NT2/D1 (cell line): Measurements from ENCODE around the gene CENPL.

Experiments used
- SUZ12 ChIP-seq: IDR thresholded peaks from 2 replicates; pipeline ENCODE4 v1.6.1; 2011; ENCODE audit not compliant: insufficient read length, insufficient read depth; ENCODE audit errors: extremely low read depth
- YY1 ChIP-seq: IDR thresholded peaks from 2 replicates; pipeline ENCODE4 v1.6.1; 2011; ENCODE audit not compliant: insufficient read length, insufficient read depth
- ZNF274 ChIP-seq: IDR thresholded peaks from 2 replicates; pipeline ENCODE4 v1.6.1; 2011; ENCODE audit warnings: mild to moderate bottlenecking, low read depth, low read length

GRCh38 chr1:173784997-173785396 lies 39.7 kb downstream of the CENPL start:
- TF ChIP-seq YY1: no peak
- no peak for TF ChIP-seq ZNF274
- TF ChIP-seq SUZ12: no peak
